HEK293T (cell line): ENCODE data around the gene TWSG1.
"Not testable (repeated sequence)": the region's sequence is repeated elsewhere in the genome, so short reads cannot be mapped to it uniquely, and the experiment has no call there.

Experiments
- CTCF ChIA-PET: fragments of 350-600 bp; formaldehyde crosslinking; extraction: SDS; loops from one replicate; lab custom pipeline; 2021; ENCODE audit warnings: antibody characterized with exemption, inconsistent platforms; lab: Yijun Ruan, JAX
- POLR2A ChIA-PET: fragments of 350-600 bp; formaldehyde crosslinking; extraction: SDS; loops from one replicate; lab custom pipeline; 2020; ENCODE audit warnings: antibody characterized with exemption, inconsistent platforms; lab: Yijun Ruan, JAX
- DNase-seq: peaks from one replicate; pipeline ENCODE4 v3.0.0; 2012; ENCODE audit warnings: mixed read lengths; ENCODE audit errors: extremely low spot score
- ARNT ChIP-seq: fragments of 450-650 bp; IDR thresholded peaks from 2 replicates; pipeline ENCODE4 v1.6.1; 2017; ENCODE audit warnings: mild to moderate bottlenecking
- BHLHE40 ChIP-seq: fragments of 450-650 bp; IDR thresholded peaks from 2 replicates; pipeline ENCODE4 v1.6.1; 2016; ENCODE audit warnings: mild to moderate bottlenecking, moderate library complexity, borderline replicate concordance
- CTBP1 ChIP-seq: fragments of 450-650 bp; IDR thresholded peaks from 2 replicates; pipeline ENCODE4 v1.6.1; 2016; ENCODE audit warnings: borderline replicate concordance
- ELF4 ChIP-seq: fragments of 450-650 bp; IDR thresholded peaks from 2 replicates; pipeline ENCODE4 v1.6.1; 2017; ENCODE audit warnings: antibody characterized with exemption
- FOXA1 ChIP-seq: fragments of 450-650 bp; IDR thresholded peaks from 2 replicates; pipeline ENCODE4 v1.6.1; 2016; ENCODE audit warnings: mild to moderate bottlenecking
- FOXK2 ChIP-seq: fragments of 450-650 bp; IDR thresholded peaks from 2 replicates; pipeline ENCODE4 v1.6.1; 2016; ENCODE audit warnings: mild to moderate bottlenecking
- FOXM1 ChIP-seq: fragments of 450-650 bp; IDR thresholded peaks from 2 replicates; pipeline ENCODE4 v1.6.1; 2017; ENCODE audit warnings: mild to moderate bottlenecking, borderline replicate concordance
- HDGF ChIP-seq: fragments of 450-650 bp; IDR thresholded peaks from 2 replicates; pipeline ENCODE4 v1.6.1; 2017; ENCODE audit warnings: antibody characterized with exemption, borderline replicate concordance
- L3MBTL2 ChIP-seq: fragments of 450-650 bp; conservative IDR thresholded peaks from 2 replicates; pipeline ENCODE4 v1.6.1; 2016; ENCODE audit warnings: mild to moderate bottlenecking
- LEF1 ChIP-seq: fragments of 450-650 bp; IDR thresholded peaks from 2 replicates; pipeline ENCODE4 v1.6.1; 2017; ENCODE audit warnings: mild to moderate bottlenecking, borderline replicate concordance
- NFRKB ChIP-seq: fragments of 450-650 bp; IDR thresholded peaks from 2 replicates; pipeline ENCODE4 v1.6.1; 2016; ENCODE audit warnings: mild to moderate bottlenecking, moderate library complexity
- PKNOX1 ChIP-seq: fragments of 450-650 bp; IDR thresholded peaks from 2 replicates; pipeline ENCODE4 v1.6.1; 2016
- SP1 ChIP-seq: fragments of 450-650 bp; IDR thresholded peaks from 2 replicates; pipeline ENCODE4 v1.6.1; 2017
- SUZ12 ChIP-seq: fragments of 450-650 bp; IDR thresholded peaks from 2 replicates; pipeline ENCODE4 v1.6.1; 2016; ENCODE audit warnings: mild to moderate bottlenecking
- TARDBP ChIP-seq: fragments of 450-650 bp; IDR thresholded peaks from 2 replicates; pipeline ENCODE4 v1.6.1; 2016
- ZNF384 ChIP-seq: fragments of 450-650 bp; IDR thresholded peaks from 2 replicates; pipeline ENCODE4 v1.6.1; 2016

TWSG1 gene

GRCh38 chr18:9359796-9360195, 25.2 kb downstream of the TWSG1 start:
- ChIA-PET POLR2A (no interaction called here), CTCF (no interaction called here)
- TF ChIP-seq SP1, result no peak
- DNase-seq, result no peak

- ChIA-PET CTCF (no interaction called here), POLR2A (no interaction called here)
- TF ChIP-seq PKNOX1 (no peak), L3MBTL2 (no peak), ELF4 (no peak), ZNF384 (no peak), NFRKB (no peak), SP1 (no peak), CTBP1 (no peak), ARNT (no peak), FOXK2 (no peak), SUZ12 (no peak), HDGF (no peak), FOXA1 (no peak)
- no peak for DNase-seq
Measured at GRCh38 chr18:9361191-9361590, 26.6 kb downstream of the TWSG1 start.

- POLR2A ChIA-PET, result no interaction called here
- CTCF ChIA-PET, result interaction anchor here (0.7 kb wide), 1 partner anchor 177 kb away, joined by 3 read pairs; no protein-coding TSS in a partner anchor
Measured at GRCh38 chr18:9362869-9363268, 28.3 kb downstream of the TWSG1 start.

GRCh38 chr18:9364242-9364641, 29.7 kb downstream of the TWSG1 start:
- CTCF ChIA-PET, result no interaction called here

More at GRCh38 chr18:9362869-9363268, 28.3 kb downstream of the TWSG1 start:
- no peak for TF ChIP-seq LEF1
- DNase-seq, result no peak

GRCh38 chr18:9365406-9365805, 30.8 kb downstream of the TWSG1 start:
- ChIA-PET CTCF (no interaction called here), POLR2A (no interaction called here)
- DNase-seq, result no peak
- TF ChIP-seq LEF1 (no peak), NFRKB (no peak)

More at GRCh38 chr18:9364242-9364641, 29.7 kb downstream of the TWSG1 start:
- DNase-seq, result no peak
- TF ChIP-seq LEF1 (no peak), PKNOX1 (no peak), FOXA1 (no peak), ZNF384 (no peak), FOXK2 (no peak), ARNT (no peak), FOXM1 (no peak)
- POLR2A ChIA-PET, result no interaction called here

- ChIA-PET CTCF (no interaction called here), POLR2A (no interaction called here)
- DNase-seq, result no peak
- TF ChIP-seq ELF4, result no peak
- no peak for TF ChIP-seq L3MBTL2
- TF ChIP-seq ARNT, result no peak
- TF ChIP-seq FOXM1, result no peak
- TF ChIP-seq HDGF, result no peak
- no peak for TF ChIP-seq PKNOX1
- TF ChIP-seq CTBP1, result no peak
- TF ChIP-seq NFRKB, result no peak
- TF ChIP-seq SUZ12, result no peak
- no peak for TF ChIP-seq BHLHE40
- no peak for TF ChIP-seq FOXA1
- TF ChIP-seq FOXK2, result no peak
- no peak for TF ChIP-seq TARDBP
- no peak for TF ChIP-seq LEF1
- no peak for TF ChIP-seq SP1
- TF ChIP-seq ZNF384, result no peak
Measured at GRCh38 chr18:9366126-9366714, 31.6 kb downstream of the TWSG1 start.

GRCh38 chr18:9373254-9373653, 38.7 kb downstream of the TWSG1 start:
- DNase-seq, POLR2A ChIA-PET, CTCF ChIA-PET: not testable (repeated sequence)

- CTCF ChIA-PET, result no interaction called here
- POLR2A ChIA-PET, result no interaction called here
- TF ChIP-seq SP1, result no peak
- no peak for TF ChIP-seq LEF1
- TF ChIP-seq ARNT, result no peak
- TF ChIP-seq PKNOX1, result no peak
- no peak for TF ChIP-seq BHLHE40
- TF ChIP-seq ELF4, result no peak
- no peak for TF ChIP-seq SUZ12
- no peak for DNase-seq
Measured at GRCh38 chr18:9379118-9379517, 44.5 kb downstream of the TWSG1 start.
